Fibroblast of skin of back (primary cell): ENCODE data around the gene PLA1A.
"Not testable (repeated sequence)": the region's sequence is repeated elsewhere in the genome, so short reads cannot be mapped to it uniquely, and the experiment has no call there.

Experiments
- DNase-seq: peaks from one replicate; pipeline ENCODE4 v3.0.0-alpha.2; 2013

Gene PLA1A

GRCh38 chr3:119579366-119580066 lies 18.2 kb upstream of the PLA1A start, which contains the start of gene ADPRH:
ADPRH (plus strand) TSS chr3:119579492; CDS start chr3:119582170, 2,678 bp downstream.
- DNase-seq, result peak; percentile 60

GRCh38 chr3:119580067-119580760 lies 17.5 kb upstream of the PLA1A start:
- DNase-seq, result peak; percentile 20

GRCh38 chr3:119582178-119582577 lies 15.5 kb upstream of the PLA1A start:
- DNase-seq, result no peak

GRCh38 chr3:119585208-119585607 lies 12.5 kb upstream of the PLA1A start:
- DNase-seq, result no peak

DNA sequence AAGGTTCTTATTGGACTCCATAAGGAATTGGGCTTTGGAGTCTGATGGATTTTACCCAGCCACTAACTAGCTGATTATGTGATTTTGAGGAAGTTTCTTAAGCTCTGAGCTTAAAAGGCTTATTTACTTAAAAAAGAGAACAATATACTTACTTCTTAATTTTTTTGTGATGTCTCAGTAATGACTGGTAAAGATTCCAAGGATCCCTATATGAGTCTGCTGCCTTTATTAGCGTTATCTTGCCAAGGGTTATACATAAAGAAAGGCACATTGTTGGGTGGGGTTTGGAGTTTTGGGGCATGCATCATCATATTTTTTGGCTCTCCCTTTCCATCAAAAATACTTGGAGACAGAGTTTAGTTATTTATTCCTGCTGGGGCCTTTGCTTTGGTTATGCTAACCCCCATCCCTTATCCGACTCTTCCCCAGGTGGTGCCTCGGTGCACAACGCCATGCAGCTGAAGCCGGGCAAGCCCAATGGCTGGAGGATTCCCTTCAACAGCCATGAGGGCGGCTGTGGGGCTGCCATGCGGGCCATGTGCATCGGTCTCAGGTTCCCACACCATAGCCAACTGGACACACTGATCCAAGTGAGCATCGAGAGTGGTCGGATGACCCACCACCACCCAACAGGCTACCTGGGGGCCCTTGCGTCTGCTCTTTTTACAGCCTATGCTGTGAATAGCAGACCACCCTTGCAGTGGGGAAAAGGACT lies 11.7 kb upstream of the PLA1A start:
- DNase-seq, result peak; percentile 79

- DNase-seq, result peak; percentile 61
Observed at GRCh38 chr3:119586733-119587172, 10.9 kb upstream of the PLA1A start.

DNA sequence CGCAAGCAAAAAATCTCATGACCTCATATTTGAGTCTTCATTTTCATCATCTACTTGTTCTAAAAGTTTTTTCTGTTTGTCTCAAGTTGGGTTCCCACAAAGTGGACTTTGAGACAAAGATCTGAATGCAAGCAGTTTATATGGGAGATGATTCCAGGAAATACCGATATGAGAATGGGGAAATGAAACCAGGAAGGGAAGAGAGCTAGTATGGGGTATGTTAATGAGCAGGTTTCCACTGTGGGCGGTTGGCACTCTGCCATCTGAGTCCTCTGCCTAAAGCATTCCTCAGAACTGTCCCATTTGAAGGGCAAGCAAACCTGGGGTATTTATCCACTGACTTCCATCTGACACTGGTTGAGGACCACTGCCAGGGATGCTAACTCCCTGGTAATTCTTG lies 9.6 kb upstream of the PLA1A start:
- peak; percentile 13 for DNase-seq

GRCh38 chr3:119589102-119589773 lies 8.4 kb upstream of the PLA1A start:
- DNase-seq, result peak; percentile 58

GRCh38 chr3:119590706-119591105 lies 7.0 kb upstream of the PLA1A start:
- DNase-seq, result no peak

DNA sequence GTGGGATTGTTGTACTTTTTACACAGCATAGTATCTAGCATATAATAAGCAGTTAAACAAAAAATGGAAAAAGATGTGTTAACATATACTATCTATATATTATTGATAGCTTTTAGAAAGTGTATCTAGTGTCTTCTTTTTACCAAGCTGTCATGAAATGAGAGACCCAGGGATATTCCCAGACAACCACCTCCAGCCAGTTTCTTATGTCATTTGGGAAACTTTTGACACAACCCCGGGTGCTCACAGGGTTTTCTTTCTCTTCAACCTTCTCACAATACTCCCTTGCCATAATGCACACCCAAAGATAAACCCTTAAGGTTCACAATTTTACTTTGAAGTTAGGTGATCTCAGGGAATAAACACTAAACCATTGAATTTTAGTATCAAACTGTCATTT lies 4.8 kb upstream of the PLA1A start:
- no peak for DNase-seq

GRCh38 chr3:119594066-119594465 lies 3.6 kb upstream of the PLA1A start:
- no peak for DNase-seq

- not testable (repeated sequence) for DNase-seq
Observed at GRCh38 chr3:119594929-119595328, 2.8 kb upstream of the PLA1A start.

- DNase-seq, result no peak
Observed at GRCh38 chr3:119595639-119596334, 1.9 kb upstream of the PLA1A start.

GRCh38 chr3:119596398-119596797 lies 1.3 kb upstream of the PLA1A start:
- DNase-seq, result no peak

GRCh38 chr3:119598410-119599098 lies 869 bp downstream of the PLA1A start:
- no peak for DNase-seq

- DNase-seq, result no peak
Observed at GRCh38 chr3:119599558-119600174, 2.0 kb downstream of the PLA1A start.

- DNase-seq, result no peak
Observed at GRCh38 chr3:119600732-119601131, 3.0 kb downstream of the PLA1A start.

- no peak for DNase-seq
Observed at GRCh38 chr3:119601154-119601553, 3.5 kb downstream of the PLA1A start.

GRCh38 chr3:119602676-119603075 lies 5.0 kb downstream of the PLA1A start:
- DNase-seq, result no peak

DNA sequence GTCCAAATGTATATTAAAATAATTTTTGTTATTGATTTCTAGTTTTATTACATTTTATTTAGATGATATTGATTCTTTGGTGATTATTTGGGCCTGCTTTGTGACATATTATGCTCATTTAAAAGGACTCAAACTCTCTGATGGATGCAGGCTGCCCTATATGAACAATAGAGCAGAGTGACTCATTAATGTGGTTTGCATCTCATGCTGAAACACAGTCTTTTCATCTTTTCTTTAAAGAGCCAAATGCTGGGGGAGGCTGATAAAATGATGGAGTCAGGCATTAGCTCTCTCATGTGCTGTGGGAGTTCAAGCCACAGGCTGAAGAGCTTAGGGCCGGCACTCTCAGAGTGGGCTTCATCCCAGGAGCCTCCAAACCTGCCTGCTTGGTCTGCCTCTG lies 7.2 kb downstream of the PLA1A start:
- peak; percentile 56 for DNase-seq

DNA sequence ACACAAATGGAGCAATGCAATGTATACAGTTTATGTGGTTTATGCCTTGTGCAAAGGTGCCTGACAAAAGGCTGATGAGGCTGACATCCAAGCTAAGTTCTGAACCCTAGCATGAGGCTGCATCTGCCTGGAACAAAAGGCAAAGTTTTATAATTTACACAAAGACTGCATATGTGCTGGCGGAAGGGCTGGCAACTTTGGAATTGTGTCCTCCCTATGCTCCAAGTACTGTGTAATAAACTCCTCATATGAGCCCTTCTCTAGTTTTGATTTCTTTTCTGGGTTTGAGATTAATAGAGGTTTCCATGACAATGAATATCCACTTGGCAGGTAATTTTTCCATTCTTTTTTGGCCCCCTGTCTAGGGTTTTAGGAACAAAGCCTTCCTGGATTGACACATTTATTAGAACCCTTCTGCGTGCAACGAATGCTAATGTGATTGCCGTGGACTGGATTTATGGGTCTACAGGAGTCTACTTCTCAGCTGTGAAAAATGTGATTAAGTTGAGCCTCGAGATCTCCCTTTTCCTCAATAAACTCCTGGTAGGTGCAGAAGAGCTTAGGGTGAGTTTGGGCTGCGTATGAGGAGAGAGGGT lies 10.8 kb downstream of the PLA1A start:
- no peak for DNase-seq
